Lung microvascular endothelial cell (primary cell): ENCODE results near the gene BRCA1. TPM values are rescaled to one million over a fixed set of nuclear protein-coding genes. Genes with fewer than 3 reads are reported as not detected.
"Not testable (repeated sequence)": the region's sequence is repeated elsewhere in the genome, so short reads cannot be mapped to it uniquely, and the experiment has no call there.

ENCODE experiments used
- DNase-seq, 2 donors: peaks; one replicate each; pipeline versions ENCODE4 v3.0.0 to v3.0.0-alpha.2; 2010; ENCODE audit warnings: low read depth in 2 of 2
- total RNA-seq: library from RNA; depleted of rRNA; stranded (reverse); fragments of >200 nt; gene quantifications from 2 replicates; pipeline ENCODE4 v1.2.1, GENCODE V29; 2014

Gene BRCA1
- total RNA-seq, 1 donor from 2014 or later: 5.2 TPM

DNA sequence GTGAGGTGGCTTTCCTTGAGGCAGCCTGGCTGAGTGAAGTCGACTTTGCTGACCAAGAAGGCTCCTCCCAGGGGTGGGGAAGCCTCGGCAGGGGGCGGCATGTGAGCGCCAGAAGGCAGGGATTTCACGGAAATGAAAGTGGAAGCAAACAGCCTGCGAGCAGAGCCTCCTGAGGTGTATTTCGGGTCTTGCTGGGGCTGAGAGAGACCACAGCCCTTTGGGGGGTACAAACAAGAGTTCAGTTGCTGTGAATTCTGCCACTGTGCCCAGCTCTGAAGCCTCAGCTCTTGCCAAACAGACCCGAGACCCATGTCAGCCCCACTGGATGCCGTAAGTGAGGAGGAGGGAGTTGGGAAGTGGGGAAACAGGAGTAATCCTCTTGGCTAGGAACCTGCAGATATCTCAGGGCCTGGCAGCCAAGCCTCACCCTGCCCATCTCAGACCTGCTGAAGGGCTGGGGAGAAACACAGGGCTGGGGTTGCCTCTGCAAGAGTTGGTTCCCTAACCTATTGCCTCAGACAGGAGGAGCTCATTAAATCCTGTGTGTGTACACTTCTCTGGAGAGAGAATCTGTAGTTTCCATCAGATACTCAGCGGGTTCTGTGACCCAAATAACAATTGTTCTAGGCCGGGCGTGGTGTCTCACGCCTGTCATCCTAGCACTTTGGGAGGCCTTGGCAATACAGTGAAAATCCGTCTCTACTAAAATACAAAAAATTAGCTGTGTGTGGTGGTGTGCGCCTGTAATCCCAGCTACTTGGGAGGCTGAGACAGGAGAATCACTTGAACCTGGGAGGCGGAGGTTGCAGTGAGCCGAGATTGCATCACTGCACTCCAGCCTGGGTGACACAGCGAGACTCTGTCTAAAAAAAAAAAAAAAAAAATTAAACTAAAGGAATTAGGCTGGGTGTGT, 118.3 kb downstream of the BRCA1 start, which contains the start of gene IFI35:
IFI35 (plus strand) TSS at position 146 of the 913 bp plus-strand sequence; CDS start at position 310, 164 bp downstream.
- peak; percentile 81 to 91 for DNase-seq

DNA sequence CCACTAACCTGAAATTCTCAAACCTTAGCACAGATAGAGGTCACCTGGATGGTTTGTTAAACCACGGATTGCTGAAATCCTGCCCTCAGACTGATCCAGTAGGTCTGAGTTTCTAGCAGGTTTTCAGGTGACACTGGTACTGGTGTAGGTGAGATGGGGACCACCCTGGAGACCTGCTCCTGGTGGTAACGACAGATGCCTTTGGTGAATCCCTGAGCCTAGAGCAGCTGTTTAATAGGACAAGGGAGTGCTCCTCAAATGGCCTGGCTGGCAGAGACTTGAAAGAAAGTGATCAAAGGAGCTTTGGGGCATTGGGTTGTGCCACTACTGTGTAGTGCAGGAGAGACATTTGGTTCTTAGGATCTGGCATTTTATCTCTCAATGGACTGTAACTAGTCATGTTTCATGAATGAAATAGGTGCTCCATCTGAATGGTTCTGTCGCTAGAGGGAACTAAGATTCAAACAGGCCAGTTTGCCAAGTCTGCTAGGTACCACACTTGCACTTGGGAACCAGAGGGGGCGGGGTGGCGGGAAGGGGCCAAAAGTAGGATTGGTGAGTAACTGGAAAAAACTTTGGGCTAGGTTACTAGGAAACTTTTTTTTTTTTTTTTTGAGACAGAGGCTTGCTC, 121.5 kb downstream of the BRCA1 start:
- DNase-seq: no peak

DNA sequence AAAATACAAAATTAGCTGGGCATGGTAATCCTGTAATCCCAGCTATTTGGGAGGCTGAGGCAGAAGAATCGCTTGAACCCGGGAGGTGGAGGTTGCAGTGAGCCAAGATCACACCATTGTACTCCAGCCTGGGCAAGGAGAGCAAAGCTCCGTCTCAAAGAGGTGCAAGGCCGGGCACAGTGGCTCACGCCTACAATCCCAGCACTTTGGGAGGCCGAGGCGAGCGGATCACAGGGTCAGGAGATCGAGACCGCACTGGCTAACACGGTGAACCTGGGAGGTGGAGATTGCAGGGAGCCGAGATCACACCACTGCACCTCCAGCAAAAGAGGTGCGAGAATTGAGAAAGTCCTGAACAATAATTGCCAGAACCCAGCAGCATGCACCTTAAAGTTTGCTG, 124.3 kb downstream of the BRCA1 start:
- not testable (repeated sequence) for DNase-seq

DNA sequence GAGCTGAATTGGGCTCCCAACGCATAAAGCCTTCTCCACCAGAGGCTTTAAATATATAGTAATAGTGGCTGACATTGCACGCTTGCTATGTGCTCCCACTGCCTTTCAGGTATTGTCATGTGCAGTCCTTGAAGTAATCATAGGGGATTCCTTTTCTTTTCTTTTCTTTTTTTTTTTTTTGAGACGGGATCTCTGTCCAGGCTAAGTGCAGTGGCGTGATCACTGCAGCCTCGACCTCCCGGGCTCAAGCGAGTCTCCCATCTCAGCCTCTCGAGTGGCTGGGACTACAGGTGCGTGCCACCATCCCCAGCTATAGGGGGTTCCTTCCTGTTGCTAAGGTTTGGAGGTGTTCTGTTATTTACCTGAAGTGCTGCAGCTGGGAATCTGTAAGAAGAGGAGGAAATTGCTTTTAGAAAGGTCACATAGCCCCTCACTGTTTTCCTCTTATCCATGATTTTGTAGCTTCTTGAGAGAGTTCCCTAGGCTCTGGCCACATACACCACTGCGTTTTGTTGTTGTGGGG, 126.1 kb downstream of the BRCA1 start:
- no peak for DNase-seq

DNA sequence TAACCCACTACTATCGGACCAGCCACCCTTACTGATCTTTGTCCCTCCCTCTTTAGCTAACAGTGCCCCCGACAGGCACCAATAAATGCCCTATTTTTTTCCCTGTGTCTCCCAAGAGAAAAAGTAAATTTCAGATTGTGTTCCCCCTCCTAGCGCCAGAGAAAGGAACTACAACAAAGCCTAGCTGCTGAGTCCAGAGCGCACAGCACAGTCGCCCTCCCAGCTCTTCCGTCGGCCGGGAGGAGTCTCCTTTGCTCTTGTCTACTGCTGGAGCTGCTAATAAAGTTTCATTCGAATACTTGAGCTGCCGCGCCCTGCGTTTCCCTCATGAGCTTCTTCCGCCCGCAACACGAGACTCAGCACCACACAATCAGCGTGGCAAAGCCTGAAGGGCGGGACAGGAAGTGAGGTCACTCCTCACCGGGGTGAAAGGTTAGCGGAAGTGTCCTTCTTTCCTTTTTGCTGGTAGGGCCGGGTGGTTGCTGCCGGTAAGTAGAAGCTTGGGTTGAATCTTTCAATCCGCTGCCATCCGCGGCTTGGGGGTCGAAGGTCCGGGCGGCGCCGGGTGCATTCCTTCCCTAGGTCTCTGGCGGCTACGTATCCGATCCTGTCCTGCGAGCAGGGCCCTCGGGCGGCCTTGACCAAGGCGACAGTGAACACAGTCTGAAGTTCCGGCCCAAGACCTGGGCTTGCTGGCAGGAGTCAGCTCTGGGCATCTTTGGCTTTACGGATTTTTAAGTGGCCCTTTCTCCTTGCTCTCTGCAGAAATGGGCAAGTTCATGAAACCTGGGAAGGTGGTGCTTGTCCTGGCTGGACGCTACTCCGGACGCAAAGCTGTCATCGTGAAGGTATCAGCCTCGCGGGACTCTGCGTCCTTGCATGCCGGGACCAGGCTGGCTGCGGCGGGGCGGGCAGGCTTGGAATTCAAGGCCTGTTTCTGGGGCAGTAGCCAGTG, 126.9 kb downstream of the BRCA1 start, which contains the start of gene RPL27:
RPL27 (plus strand) TSS at position 436 of the 955 bp plus-strand sequence; CDS start at position 768, 332 bp downstream.
- DNase-seq: peak; percentile 100

DNA sequence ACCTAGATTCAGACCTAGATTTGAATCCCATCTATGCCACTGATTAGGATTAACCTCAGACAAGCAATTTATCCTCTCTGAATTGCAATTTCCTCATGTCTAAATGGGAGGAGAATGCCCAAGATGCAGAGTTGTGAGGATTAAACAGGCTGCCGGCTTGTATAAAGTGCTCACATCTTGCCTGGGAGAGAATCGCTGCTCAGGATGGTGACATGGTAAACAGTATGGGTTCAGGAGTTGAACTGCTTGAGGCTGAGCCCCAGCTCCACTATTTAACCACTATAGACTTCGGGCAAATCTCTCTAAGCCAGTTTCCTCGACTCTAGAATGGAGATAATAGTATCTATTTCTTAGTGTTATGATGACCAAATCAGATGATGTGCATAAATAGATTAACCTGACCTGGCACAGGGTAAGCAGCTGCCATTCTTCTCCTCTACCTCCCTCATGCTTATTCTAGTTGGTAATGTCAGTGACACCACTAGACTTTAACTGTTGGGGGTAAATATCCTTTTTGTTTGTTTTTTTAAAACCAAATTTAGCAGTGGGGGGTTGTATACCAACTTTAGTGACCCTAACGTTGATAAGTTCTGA, 127.7 kb downstream of the BRCA1 start:
- DNase-seq: no peak

Other genes with a start within 250 kb of the BRCA1 start
- gene G6PC1, start 224.6 kb downstream of the BRCA1 start, total RNA-seq: not detected in 2 replicates
- 12.0 and 17.5 TPM in 2 replicates for gene AARSD1, start 160.9 kb downstream of the BRCA1 start, total RNA-seq
- under 0.01 and 0.20 TPM in 2 replicates for gene PTGES3L, start 145.3 kb downstream of the BRCA1 start, total RNA-seq
- 6.5 and 11.1 TPM in 2 replicates for gene RUNDC1, start 144.8 kb downstream of the BRCA1 start, total RNA-seq
- 852 and 854 TPM in 2 replicates for gene RPL27, start 126.9 kb downstream of the BRCA1 start, total RNA-seq
- 7.5 and 8.3 TPM in 2 replicates for gene IFI35, start 118.6 kb downstream of the BRCA1 start, total RNA-seq
- 155 and 161 TPM in 2 replicates for gene VAT1, start 103.0 kb downstream of the BRCA1 start, total RNA-seq
- gene RND2, start 100.1 kb downstream of the BRCA1 start, total RNA-seq: 0.20 and 0.22 TPM in 2 replicates
- 56.7 and 75.4 TPM in 2 replicates for gene NBR1, start 45.9 kb upstream of the BRCA1 start, total RNA-seq
- 0.87 and 0.99 TPM in 2 replicates for gene TMEM106A, start 86.5 kb upstream of the BRCA1 start, total RNA-seq
- gene CCDC200, start 103.3 kb upstream of the BRCA1 start, total RNA-seq: not detected in 2 replicates
- not detected in 2 replicates for gene RNU2-1, start 108.6 kb upstream of the BRCA1 start, total RNA-seq